A549 (cell line): Measurements from ENCODE around the gene ANKRD37. TPM values are rescaled to one million over a fixed set of nuclear protein-coding genes. Genes with fewer than 3 reads are reported as not detected.

Source experiments
- ATAC-seq, 2 experiments: fragments of 200-7000 bp in 1 of 2; fragments of >200 bp in 1 of 2; cut with Nextera tagmentation in 1 of 2; cut with Tn5 transposase in 1 of 2; 3 replicates each; pipeline versions ENCODE4 v1.8.0 to v1.9.1; 2018 to 2020; ENCODE audit warnings: mild to moderate bottlenecking in 1 of 2, moderate library complexity in 1 of 2
- CTCF ChIA-PET: fragments of 300-600 bp; sonication (Branson Sonifier 250); formaldehyde crosslinking; extraction: SDS; loops from one replicate; lab custom pipeline; 2021; ENCODE audit warnings: antibody characterized with exemption, inconsistent platforms; lab: Yijun Ruan, JAX
- POLR2A ChIA-PET: fragments of 350-600 bp; formaldehyde crosslinking; extraction: SDS; loops from one replicate; lab custom pipeline; 2021; ENCODE audit warnings: antibody characterized with exemption, inconsistent platforms; lab: Yijun Ruan, JAX
- DNase-seq, 2 experiments: peaks; one replicate each; pipeline versions ENCODE4 v3.0.0 to v3.0.0-alpha.2; 2011 to 2016; ENCODE audit warnings: low read depth in 1 of 2, low spot score in 1 of 2
- FAIRE-seq: peaks from 2 replicates; lab custom pipeline; 2011; peaks lifted over from hg19 to GRCh38; lab: Jason Lieb, UNC
- H3K27ac ChIP-seq, 2 experiments: fragments of >200 bp; sonication (Bioruptor Twin); formaldehyde crosslinking; 3 replicates each; pipeline ENCODE4 v1.5.1; 2016 to 2017
- H3K4me1 ChIP-seq: fragments of >200 bp; sonication (Bioruptor Twin); formaldehyde crosslinking; 3 replicates; pipeline ENCODE4 v1.6.1; 2016
- H3K4me2 ChIP-seq: fragments of >200 bp; sonication (Bioruptor Twin); formaldehyde crosslinking; 3 replicates; pipeline ENCODE4 v1.6.1; 2016
- H3K4me3 ChIP-seq: fragments of >200 bp; sonication (Bioruptor Twin); formaldehyde crosslinking; 3 replicates; pipeline ENCODE4 v1.5.1; 2016
- H3K9me3 ChIP-seq: fragments of >200 bp; sonication (Bioruptor Twin); formaldehyde crosslinking; 3 replicates; pipeline ENCODE4 v1.6.1; 2016
- CBX2 ChIP-seq: fragments of 200-600 bp; sonication (generic); IDR thresholded peaks from 2 replicates; pipeline ENCODE4 v1.6.1; 2016; ENCODE audit warnings: low read depth, mild to moderate bottlenecking, borderline replicate concordance
- CBX8 ChIP-seq: fragments of 200-600 bp; sonication (generic); IDR thresholded peaks from 2 replicates; pipeline ENCODE4 v1.6.1; 2016
- CEBPB ChIP-seq, 2 experiments: fragments of >200 bp in 1 of 2; sonication (Bioruptor Twin) in 1 of 2; formaldehyde crosslinking in 1 of 2; IDR thresholded peaks; 2 replicates each; pipeline ENCODE4 v1.6.1; 2012 to 2016
- CHD2 ChIP-seq: fragments of 150-350 bp; IDR thresholded peaks from 2 replicates; pipeline ENCODE4 v1.6.1; 2014; ENCODE audit warnings: low read length; ENCODE audit not compliant: partially characterized antibody
- CHD4 ChIP-seq: fragments of 200-600 bp; sonication (generic); IDR thresholded peaks from 2 replicates; pipeline ENCODE4 v1.6.1; 2016; ENCODE audit warnings: antibody characterized with exemption, mild to moderate bottlenecking, borderline replicate concordance
- CTCF ChIP-seq: fragments of >200 bp; sonication (Bioruptor Twin); formaldehyde crosslinking; IDR thresholded peaks from 3 replicates; pipeline ENCODE4 v1.5.1; 2016
- ELK1 ChIP-seq: fragments of 150-350 bp; IDR thresholded peaks from 2 replicates; pipeline ENCODE4 v1.6.1; 2014; ENCODE audit warnings: low read depth, mild to moderate bottlenecking, low read length
- FOSB ChIP-seq: fragments of 250-450 bp; sonication (Bioruptor Pico); IDR thresholded peaks from 2 replicates; pipeline ENCODE4 v1.5.0; 2020; ENCODE audit warnings: mild to moderate bottlenecking, moderate library complexity
- GATA3 ChIP-seq: IDR thresholded peaks from 2 replicates; pipeline ENCODE4 v1.6.1; 2012; ENCODE audit warnings: borderline replicate concordance
- HDAC2 ChIP-seq: fragments of 200-600 bp; sonication (generic); IDR thresholded peaks from 2 replicates; pipeline ENCODE4 v1.6.1; 2016
- HES2 ChIP-seq: fragments of >200 bp; sonication (Bioruptor Twin); formaldehyde crosslinking; IDR thresholded peaks from 2 replicates; pipeline ENCODE4 v1.6.1; 2016
- HEYL ChIP-seq: fragments of 250-450 bp; sonication (Bioruptor Pico); IDR thresholded peaks from 2 replicates; pipeline ENCODE4 v1.8.0; 2021; ENCODE audit warnings: mild to moderate bottlenecking, moderate library complexity
- HOXB13 ChIP-seq: fragments of 250-450 bp; sonication (Bioruptor Pico); IDR thresholded peaks from 2 replicates; pipeline ENCODE4 v1.5.0; 2020; ENCODE audit warnings: low read depth, mild to moderate bottlenecking, moderate library complexity
- JUNB ChIP-seq: fragments of >200 bp; sonication (Bioruptor Twin); formaldehyde crosslinking; IDR thresholded peaks from 2 replicates; pipeline ENCODE4 v1.6.1; 2016
- KDM1A ChIP-seq: fragments of 200-600 bp; sonication (generic); IDR thresholded peaks from 2 replicates; pipeline ENCODE4 v1.6.1; 2016; ENCODE audit warnings: low read depth, mild to moderate bottlenecking
- MAX ChIP-seq: IDR thresholded peaks from 2 replicates; pipeline ENCODE4 v1.6.1; 2012
- MAZ ChIP-seq: fragments of 150-350 bp; IDR thresholded peaks from 2 replicates; pipeline ENCODE4 v1.6.1; 2014; ENCODE audit warnings: antibody characterized with exemption, low read depth, low read length, borderline replicate concordance
- MYC ChIP-seq: IDR thresholded peaks from 2 replicates; pipeline ENCODE4 v1.6.1; 2012; ENCODE audit warnings: mild to moderate bottlenecking, inconsistent platforms, low read length, improper control_type of control experiment, borderline replicate concordance
- NFE2L2 ChIP-seq: fragments of 150-350 bp; conservative IDR thresholded peaks from 2 replicates; pipeline ENCODE4 v1.6.1; 2014; ENCODE audit warnings: low read length
- PHF8 ChIP-seq: fragments of 200-600 bp; sonication (generic); IDR thresholded peaks from 2 replicates; pipeline ENCODE4 v1.6.1; 2016; ENCODE audit warnings: low read depth, mild to moderate bottlenecking, antibody characterized with exemption, moderate library complexity, borderline replicate concordance
- SREBF2 ChIP-seq: fragments of 450-650 bp; IDR thresholded peaks from 2 replicates; pipeline ENCODE4 v1.6.1; 2014; ENCODE audit warnings: mild to moderate bottlenecking, moderate library complexity
- TFCP2L1 ChIP-seq: fragments of 250-450 bp; sonication (Bioruptor Pico); IDR thresholded peaks from 2 replicates; pipeline ENCODE4 v1.5.0; 2021; ENCODE audit warnings: mild to moderate bottlenecking
- USF2 ChIP-seq: fragments of 450-650 bp; IDR thresholded peaks from 2 replicates; pipeline ENCODE4 v1.6.1; 2014; ENCODE audit warnings: antibody characterized with exemption
- ZC3H11A ChIP-seq: fragments of 450-650 bp; IDR thresholded peaks from 2 replicates; pipeline ENCODE4 v1.6.1; 2014; ENCODE audit warnings: antibody characterized with exemption, mild to moderate bottlenecking
- WGBS: methylation state at CpG from one replicate; pipeline ENCODE4 v1.1.6; 2017; ENCODE audit errors: missing lambda C conversion rate; 5-methylcytosine and 5-hydroxymethylcytosine counted together
- polyA plus RNA-seq, 4 experiments: library from polyadenylated mRNA; depleted of rRNA in 3 of 4; stranded (reverse); fragments of >200 nt; fragmentation: RNase III in 1 of 4; extraction: RNeasy Plus Mini Kit Qiagen cat#74134 plus additional on column Dnase treatment in 1 of 4; gene quantifications; 2 replicates in 3 of 4; 3 replicates in 1 of 4; pipeline ENCODE4 v1.2.3, GENCODE V29; 2011 to 2017

ANKRD37 gene
- polyA plus RNA-seq, 2 of the 4 experiments (the other 2 are of a cell fraction): 3.5 to 4.1 TPM

- no peak for ATAC-seq
- TF ChIP-seq MAZ (no peak), FOSB (CRISPR knock-in tag) (no peak), CTCF (no peak), CHD4 (no peak), ELK1 (no peak), CEBPB (IDR thresholded peaks at IDR 0.05) (no peak), GATA3 (no peak), CBX2 (no peak), USF2 (no peak), SREBF2 (no peak)
- Histone ChIP-seq H3K4me2 (no peak overlapping the region), H3K9me3 (no peaks in the 10 kb centered on the region), H3K4me1 (peaks cover 4% of the 10 kb centered on the region), H3K4me3 (no peak overlapping the region), H3K27ac (no peak overlapping the region)
- ChIA-PET CTCF (no interaction called here), POLR2A (no interaction called here)
- no peak for FAIRE-seq
- DNase-seq: no peak
- 92% methylated on average over 5 of the region's 5 CpGs for whole genome bisulfite sequencing
Measured at GRCh38 chr4:185364886-185365285, 31.8 kb upstream of the ANKRD37 start.

- FAIRE-seq (no peak), DNase-seq (no peak), ATAC-seq (no peak)
- 53% methylated on average over 3 of the region's 3 CpGs for WGBS
- no peaks in the 10 kb centered on the region for H3K9me3 ChIP-seq
- no peaks in the 10 kb centered on the region for H3K4me1 ChIP-seq
- no peak overlapping the region for H3K27ac ChIP-seq
- POLR2A ChIA-PET: no interaction called here
- no peak for TF ChIP-seq HDAC2
- TF ChIP-seq KDM1A: no peak
- no peak for TF ChIP-seq NFE2L2
- TF ChIP-seq USF2: no peak
- no peak for TF ChIP-seq ZC3H11A
- no peak for TF ChIP-seq MYC
- no peak for TF ChIP-seq HOXB13
- TF ChIP-seq HES2: no peak
- no peak for TF ChIP-seq MAX
- no peak for TF ChIP-seq CHD2
- TF ChIP-seq JUNB: no peak
- no peak for TF ChIP-seq HEYL (CRISPR knock-in tag)
- TF ChIP-seq SREBF2: no peak
- TF ChIP-seq PHF8: no peak
- TF ChIP-seq CBX8: no peak
- TF ChIP-seq TFCP2L1 (CRISPR knock-in tag): no peak
- H3K4me3 ChIP-seq: no peak overlapping the region
- H3K4me2 ChIP-seq: no peak overlapping the region
- CTCF ChIA-PET: interaction anchor here (1.0 kb wide), 1 partner anchor 17 kb away, joined by 3 read pairs; no protein-coding TSS in a partner anchor
Measured at GRCh38 chr4:185369731-185370130, 26.9 kb upstream of the ANKRD37 start.
